ENCODE data around the gene ENO4.

DNA sequence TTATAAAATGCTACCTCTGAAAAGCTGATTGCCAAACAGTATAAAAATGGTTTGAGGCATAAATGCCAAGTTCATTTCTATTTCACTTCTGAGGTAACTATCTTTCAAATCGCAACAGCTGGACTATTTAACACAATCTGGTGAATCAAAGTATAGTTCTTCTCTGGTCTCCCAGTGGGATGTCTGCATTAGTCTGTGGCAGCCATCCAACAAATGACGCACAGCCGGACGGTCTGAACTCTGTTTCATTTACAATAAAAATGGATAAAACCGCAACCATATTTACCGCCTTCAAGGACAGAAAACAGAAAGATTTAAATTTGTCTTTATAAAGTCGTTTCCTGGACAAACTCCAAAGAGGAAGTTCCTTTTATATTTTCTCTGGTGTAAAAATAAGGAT, 41.9 kb downstream of the ENO4 start:
- TF ChIP-seq, protein P1, sequence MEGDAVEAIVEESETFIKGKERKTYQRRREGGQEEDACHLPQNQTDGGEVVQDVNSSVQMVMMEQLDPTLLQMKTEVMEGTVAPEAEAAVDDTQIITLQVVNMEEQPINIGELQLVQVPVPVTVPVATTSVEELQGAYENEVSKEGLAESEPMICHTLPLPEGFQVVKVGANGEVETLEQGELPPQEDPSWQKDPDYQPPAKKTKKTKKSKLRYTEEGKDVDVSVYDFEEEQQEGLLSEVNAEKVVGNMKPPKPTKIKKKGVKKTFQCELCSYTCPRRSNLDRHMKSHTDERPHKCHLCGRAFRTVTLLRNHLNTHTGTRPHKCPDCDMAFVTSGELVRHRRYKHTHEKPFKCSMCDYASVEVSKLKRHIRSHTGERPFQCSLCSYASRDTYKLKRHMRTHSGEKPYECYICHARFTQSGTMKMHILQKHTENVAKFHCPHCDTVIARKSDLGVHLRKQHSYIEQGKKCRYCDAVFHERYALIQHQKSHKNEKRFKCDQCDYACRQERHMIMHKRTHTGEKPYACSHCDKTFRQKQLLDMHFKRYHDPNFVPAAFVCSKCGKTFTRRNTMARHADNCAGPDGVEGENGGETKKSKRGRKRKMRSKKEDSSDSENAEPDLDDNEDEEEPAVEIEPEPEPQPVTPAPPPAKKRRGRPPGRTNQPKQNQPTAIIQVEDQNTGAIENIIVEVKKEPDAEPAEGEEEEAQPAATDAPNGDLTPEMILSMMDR (IDR thresholded peaks at IDR 0.05), result no peak
- TF ChIP-seq EP300 (IDR thresholded peaks at IDR 0.05) (no peak), POLR2A (IDR thresholded peaks at IDR 0.05) (no peak)
